ENCODE measurements around the gene OGDHL.
A peak's percentile ranks its signal among the peaks of the same experiment; 100 is the strongest.
"Not testable (repeated sequence)": the region's sequence is repeated elsewhere in the genome, so short reads cannot be mapped to it uniquely, and the experiment has no call there.

The OGDHL gene

DNA sequence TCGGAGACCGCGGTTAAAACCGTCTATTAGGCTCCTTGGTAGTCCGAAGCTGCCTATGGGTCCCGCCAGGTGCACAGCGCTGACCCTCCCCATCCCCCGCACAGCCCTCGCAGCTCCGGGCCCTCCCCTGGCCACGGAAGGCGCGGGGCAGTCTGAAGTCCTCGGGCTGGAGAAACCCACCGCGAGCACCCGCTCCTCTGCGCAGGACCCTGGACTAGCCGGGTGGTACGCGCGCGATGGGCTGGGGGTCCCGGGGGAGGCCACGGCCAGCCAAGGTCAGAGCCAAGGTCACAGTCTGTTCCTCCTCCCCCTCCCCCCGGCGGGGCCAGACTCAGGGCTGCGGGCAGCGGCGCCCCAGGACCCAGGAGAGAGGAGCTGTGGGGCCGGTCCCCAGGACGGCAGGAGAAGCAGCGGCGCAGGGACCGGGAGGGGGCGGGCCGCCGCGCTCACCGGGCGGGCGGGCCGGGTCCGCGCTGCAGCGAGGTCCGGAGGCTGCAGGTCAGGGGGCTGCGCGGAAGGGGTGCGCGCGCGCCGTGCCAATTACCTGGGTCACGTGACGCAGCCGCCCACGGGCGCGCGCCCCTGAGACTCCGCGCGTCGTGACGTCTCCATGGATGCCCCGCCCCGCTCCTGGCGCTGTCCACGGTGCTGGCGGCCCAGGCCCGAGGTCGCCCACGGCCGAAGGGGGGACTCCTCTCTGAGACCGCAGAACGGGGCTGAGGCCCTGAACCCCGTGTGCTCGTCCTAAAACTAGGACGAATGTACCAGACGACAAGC lies at the start of gene OGDHL:
Gene OGDHL, minus strand, starts transcription at position 535 of the 777 bp plus-strand sequence. CDS start 3,731 bp downstream, outside the sequence.
- DNase-seq (ENCODE audit: low read depth in 2 of 2): peak; percentile 34 to 43

DNA sequence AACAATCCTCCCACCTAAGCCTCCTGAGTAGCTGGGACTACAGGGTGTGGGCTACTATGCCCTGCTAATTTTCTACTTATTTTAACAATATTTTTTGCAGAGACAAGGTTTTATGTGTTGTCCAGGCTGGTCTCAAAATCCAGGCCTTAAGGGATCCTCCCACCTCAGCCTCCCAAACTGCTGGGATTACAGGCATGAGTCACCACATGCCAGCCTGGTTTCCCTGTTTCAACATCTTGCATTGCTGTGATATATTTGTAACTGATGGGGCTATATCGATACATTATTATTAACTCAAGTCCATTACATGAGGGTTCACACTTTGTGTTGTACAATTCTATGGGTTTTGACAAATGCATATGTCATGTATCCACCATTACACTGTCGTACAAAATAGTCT lies 41.9 kb upstream of the OGDHL start:
- DNase-seq (ENCODE audit: low read depth in 2 of 2): no peak

DNA sequence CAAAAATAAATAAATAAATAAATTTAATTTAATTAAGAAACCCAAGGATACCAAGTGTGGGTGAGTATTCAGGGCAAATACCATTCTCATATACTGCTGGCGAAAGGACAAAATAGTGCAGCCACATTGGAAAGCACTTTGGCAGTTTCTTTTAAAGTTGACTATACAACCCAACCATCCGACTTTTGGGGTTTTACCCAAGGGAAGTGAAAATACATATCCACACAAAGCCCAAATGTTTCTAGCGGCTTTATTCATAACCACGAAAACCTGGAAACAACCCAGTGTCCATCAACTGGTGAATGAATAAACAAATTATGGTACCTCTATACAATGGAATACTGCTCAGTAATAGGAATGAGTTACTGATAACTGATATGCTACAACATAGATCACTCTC lies 36.2 kb upstream of the OGDHL start:
- no peak for DNase-seq (ENCODE audit: low read depth in 2 of 2)

DNA sequence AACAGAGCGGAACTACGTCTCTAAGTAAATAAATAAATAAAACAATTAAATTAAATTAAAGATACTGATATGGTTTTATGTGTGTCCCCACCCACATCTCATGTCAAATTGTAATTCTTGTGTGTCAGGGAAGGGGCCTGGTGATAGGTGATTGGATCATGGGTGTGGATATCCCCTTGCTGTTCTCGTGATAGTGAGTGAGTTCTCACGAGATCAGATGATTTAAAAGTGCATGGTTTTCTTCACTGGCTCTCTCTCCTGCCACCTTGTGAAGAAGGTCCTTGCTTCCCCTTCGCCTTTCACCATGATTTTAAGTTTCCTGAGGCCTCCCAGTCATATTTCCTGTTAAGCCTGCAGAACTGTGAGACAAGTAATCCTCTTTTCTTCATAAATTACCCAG lies 29.0 kb upstream of the OGDHL start:
- DNase-seq (ENCODE audit: low read depth in 2 of 2): no peak

DNA sequence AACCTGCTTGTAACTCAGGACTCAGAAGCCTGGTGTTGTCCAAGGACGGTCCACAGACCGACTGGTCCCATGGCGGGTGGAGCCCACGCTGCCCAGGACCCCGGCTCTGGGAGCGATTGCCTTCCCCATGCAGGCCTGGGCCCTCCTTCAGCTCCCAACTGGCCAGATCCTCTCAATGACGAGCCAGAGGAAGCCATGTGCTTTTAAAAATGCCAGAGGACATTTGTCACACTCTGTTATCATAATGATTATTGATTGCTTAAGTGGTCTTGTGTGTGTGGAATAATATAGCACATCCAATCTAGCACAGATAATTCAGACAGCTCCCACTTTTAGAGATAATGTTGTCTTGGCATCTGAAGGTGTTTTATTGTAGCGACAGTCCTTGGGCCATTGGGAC lies 22.6 kb upstream of the OGDHL start:
- no peak for DNase-seq (ENCODE audit: low read depth in 2 of 2)

DNA sequence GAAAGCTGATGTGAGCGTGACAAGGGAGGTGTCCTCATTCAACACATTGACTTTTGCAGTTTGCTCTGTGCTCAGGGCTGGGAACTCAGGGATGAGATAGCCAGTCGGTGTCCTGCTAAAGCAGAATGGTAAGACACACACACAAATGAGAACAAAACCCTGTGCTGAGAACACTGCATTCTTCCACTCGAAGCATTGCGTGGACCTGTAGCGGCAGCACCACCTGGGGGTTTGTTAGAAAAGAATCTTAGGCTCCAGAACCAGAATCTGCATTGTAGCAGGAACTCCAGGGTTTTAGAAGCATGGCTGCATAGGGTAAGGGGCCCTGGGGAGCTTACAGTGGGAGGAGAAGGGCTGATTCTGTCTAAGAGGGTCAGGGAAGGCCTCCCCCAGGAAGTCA lies 21.5 kb upstream of the OGDHL start:
- DNase-seq (ENCODE audit: low read depth in 2 of 2): no peak

DNA sequence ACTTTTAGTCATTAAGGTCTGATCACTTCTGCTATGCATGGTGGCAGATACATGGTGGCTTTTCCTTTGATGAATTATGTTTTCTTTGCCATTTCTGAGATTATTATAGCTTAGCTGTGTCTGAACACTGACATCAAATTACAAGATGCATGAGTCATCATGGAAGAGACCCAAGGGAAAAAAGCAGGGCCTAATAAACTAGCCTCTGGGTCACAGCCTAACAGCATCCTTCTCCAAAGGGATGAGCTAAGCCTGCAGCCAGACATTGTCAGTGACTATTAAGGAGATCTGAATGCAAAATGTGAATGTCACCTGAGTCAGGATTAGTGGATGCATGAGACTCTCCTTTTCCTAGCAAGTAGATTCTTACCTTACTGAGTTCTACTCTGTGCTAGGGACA lies 19.1 kb upstream of the OGDHL start:
- DNase-seq (ENCODE audit: low read depth in 2 of 2): no peak

GRCh38 chr10:49778197-49778596 lies 16.1 kb upstream of the OGDHL start:
- DNase-seq (ENCODE audit: low read depth in 2 of 2): no peak

- DNase-seq (ENCODE audit: low read depth in 2 of 2): no peak
These were observed 14.7 kb upstream of the OGDHL start for GRCh38 chr10:49776851-49777250.

DNA sequence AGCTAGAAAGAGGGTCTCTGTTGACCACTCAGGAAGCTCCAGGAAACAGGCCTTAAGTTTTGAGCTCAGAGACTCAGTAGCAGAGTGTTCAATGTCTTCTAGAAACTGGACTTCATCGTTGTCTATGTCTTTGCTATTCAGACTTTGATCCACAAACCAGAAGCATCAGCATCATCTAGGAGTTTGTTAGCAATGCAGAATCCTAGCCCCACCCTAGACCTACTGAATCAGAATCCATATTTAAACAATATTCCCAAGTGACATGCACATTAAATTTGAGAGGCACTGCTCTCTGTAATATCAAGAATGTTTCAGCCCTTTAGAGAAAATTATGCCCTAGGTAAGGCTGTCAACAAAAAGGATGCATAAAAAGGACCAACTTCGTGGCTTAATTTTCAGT lies 12.9 kb upstream of the OGDHL start:
- DNase-seq (ENCODE audit: low read depth in 2 of 2): no peak

DNA sequence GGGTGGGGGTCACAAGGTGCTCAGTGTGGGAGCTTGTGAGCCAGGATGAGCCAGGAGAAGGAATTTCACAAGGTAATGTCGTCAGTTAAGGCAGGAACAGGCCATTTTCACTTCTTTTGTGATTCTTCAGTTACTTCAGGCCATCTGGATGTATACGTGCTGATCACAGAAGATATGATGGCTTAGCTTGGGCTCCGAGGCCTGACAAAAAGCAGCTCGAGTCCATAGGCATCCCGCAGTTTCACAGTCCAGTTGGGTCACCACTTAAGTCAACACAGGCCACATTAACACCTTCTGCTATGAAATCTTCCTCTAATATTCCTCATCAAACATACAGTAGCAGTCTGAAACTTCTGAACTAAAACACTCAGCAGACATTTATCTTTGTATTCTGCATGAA lies 10.8 kb upstream of the OGDHL start:
- not testable (repeated sequence) for DNase-seq (ENCODE audit: low read depth in 2 of 2)

GRCh38 chr10:49771046-49771445 lies 8.9 kb upstream of the OGDHL start:
- DNase-seq (ENCODE audit: low read depth in 2 of 2): not testable (repeated sequence)

- no peak for DNase-seq (ENCODE audit: low read depth in 2 of 2)
These were observed 7.6 kb upstream of the OGDHL start for GRCh38 chr10:49769692-49770091.

DNA sequence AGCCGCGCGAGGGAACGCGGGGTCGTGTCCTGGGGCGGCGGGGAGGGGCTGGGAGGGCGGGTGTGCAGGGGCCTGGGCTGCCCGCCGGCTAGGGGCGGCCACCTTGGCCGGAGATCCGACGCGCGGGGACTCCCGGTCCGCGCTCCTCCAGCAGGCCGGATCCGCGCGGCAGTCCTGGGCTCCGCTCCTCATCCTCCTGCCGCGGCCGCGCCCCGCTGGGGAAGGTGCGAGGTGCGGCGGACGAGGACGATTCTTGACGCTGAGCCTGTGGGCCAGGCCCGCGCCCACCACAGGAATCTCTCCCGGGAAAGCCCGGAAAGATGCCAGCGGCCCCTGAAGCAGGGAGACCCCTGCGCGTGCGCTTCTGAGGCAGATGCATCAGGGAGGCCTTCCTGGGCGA lies 6.6 kb upstream of the OGDHL start:
- DNase-seq (ENCODE audit: low read depth in 2 of 2): no peak

DNA sequence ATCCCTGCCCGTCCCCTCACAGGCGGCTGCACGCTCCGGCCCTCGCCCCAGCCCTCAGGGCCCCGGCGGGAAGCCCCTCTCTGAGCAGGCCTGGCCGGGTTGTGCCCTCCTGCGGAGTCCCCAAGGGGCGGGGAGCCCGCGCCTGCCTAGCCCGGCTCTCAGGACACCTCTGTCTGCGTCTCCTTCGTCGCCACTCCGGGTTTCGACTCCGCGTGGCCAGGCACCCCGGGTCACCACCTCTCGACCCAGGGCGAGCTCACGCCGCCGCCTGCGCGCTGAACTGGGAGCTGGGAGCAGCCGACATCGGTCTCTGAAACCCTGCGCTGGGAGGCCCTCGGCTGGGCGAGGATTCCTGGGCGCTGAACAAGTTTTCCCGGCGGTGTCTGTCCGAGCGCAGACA lies 6.2 kb upstream of the OGDHL start:
- DNase-seq (ENCODE audit: low read depth in 2 of 2): no peak

DNA sequence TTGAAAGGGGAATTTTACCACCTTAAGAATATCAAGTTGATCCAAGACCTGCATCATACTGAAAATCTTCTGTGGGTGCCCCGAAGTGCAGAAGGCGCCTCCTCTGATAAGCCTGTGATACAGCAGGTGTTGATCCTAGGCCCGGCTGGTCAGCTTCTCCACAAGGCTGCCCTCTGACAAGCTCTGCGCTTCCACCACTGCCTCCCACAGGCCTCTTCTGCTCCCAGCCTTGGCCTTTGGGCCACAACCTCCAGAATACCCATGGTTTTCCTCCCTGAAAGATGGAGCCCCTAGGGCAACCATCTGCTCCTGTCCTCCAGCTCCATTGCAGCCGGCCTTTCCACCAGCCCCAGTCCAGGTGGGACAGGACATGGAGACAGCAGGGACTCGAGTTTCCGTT lies 5.6 kb upstream of the OGDHL start:
- no peak for DNase-seq (ENCODE audit: low read depth in 2 of 2)

DNA sequence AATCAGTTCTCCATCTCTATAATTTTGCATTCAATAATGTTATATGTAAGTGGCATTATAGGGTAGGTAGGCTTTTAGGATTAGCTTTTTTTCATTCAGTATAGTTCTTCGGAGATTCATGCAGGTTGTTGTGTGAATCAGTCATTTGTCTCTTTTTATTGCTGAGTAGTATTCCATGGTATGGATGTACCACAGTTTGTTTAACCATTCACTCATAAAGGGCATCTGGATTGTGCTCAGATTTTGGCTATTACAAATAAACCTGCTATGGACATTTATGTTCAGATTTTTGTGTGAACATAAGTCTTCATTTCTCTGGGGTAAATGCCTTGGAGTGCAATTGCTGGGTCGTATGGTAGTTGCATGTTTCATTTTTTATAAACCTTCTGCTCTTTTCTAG lies 4.4 kb upstream of the OGDHL start:
- no peak for DNase-seq (ENCODE audit: low read depth in 2 of 2)

DNA sequence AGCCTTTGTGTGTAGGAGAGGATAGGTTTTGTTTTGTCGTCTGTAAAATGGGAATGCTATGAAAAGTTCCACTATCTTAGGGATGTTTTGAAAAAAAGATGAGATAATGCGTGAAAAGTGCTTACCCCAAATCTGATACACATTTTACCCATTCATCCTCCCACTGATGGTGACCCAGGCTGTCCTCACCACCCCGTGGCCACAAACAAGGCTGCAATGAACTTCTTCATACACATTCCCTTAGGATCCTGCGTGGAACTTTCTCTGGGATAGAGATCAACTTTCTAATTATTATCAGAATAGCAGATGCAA lies 399 bp upstream of the OGDHL start:
- no peak for DNase-seq (ENCODE audit: low read depth in 2 of 2)

DNA sequence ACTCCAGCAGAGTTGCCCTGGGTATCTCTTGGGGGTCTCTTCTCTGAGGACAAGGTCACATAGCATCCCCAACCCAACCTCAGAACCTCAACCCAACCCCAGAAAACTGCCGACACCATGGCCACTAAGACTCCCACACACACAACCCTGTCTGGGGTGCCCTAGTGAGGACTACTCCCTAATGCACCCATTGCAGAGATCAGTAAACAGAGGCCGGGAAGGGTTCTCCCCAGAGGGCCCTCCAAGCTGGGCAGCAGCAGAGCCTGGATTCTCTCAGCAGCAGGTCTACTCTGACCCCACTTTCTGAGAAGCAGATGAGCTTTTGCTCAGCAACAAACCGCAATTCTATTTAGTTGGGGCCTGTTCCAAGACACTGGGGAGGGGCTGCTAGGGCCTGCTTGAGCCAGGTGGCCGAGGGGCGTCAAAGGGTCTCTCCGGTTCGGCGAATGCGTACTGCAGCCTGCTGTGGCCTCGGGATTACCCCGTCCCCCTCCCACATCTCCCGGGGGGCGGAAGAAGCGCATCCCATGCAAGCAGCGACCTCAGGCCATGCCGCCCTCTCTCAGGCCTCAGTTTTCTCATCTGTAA lies 828 bp downstream of the OGDHL start:
- DNase-seq (ENCODE audit: low read depth in 2 of 2): no peak

- no peak for DNase-seq (ENCODE audit: low read depth in 2 of 2)
These were observed 1.3 kb downstream of the OGDHL start for GRCh38 chr10:49760789-49761188.

DNA sequence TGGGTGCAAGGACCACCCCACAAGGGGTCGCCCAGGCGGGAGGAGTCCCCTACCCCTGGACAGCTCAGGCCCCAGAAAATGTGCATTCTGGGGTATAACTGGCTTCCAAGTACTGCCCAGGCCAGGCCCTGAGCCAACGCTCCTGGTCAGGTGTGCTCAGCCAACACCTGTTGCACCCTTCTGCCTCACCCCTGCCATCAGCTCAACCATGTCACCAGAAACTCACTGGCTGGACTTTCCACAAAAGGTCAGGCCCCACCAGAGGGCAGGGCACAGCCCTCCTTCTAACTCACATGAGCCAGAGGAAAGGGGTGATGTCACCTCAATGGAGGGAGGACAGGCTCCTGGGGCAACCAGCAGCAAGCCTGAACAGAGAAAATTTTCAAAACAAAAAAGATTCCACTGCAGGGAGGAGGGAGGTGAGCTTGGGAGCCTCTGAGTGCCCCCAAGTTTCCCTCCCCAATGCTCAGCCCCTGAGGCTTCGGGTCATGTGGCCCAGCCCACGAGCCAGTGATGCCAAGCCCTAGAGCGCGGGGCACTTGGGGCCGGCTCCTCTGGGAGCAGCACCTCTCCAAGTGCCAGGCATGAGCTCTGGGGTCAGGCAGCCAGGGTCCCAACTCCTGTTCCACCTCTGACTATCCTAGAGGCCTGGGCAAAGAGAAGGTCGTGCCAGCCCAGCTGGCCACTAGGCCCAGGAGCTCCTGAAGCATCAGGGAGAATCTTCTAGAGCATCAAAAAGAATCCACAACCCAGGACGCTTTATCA lies 2.2 kb downstream of the OGDHL start:
- DNase-seq (ENCODE audit: low read depth in 2 of 2): no peak

DNA sequence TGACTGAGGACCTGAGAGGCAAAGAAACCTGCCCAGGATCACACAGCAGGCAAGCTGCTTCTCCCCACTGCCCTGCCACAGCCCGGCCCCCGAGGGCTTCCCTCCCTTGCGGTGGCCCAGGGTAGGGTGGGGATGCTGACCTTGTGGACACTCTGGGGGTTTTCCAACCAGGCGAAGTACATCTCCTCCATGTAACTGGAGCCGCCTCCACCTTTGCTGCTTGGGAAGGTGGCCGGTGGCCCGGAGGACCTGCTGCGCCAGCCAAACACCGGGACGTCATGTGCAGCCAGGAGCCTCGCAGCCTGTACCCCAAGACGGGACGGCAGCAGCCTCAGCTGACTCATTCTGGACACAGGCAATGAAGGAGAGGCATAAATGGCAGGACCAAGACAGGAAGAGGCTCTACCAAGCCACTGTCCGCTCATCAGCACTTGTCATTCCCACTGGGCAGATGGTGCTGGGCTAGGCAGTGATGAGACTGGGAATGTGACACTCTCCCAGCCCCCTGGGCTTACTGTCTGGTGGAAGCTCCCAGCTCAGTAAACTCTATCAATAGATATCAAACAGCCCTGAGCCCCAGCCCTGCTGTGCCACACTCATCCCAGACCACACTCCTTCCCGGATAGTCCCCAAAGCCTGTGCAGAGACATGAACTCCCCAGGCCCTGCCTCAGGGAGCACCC lies 3.7 kb downstream of the OGDHL start:
- DNase-seq (ENCODE audit: low read depth in 2 of 2): no peak

- no peak for DNase-seq (ENCODE audit: low read depth in 2 of 2)
These were observed 5.5 kb downstream of the OGDHL start for GRCh38 chr10:49756641-49757040.
